SK-N-SH treated with all-trans-retinoic acid at 6 μM for 48 hours (cell line): ENCODE data around the gene OSGIN1.

Experiments
- ATAC-seq: fragments of 200-7000 bp; cut with Tn5 transposase; 3 replicates; pipeline ENCODE4 v1.9.1; 2020; ENCODE audit warnings: mild to moderate bottlenecking, moderate library complexity
- ARNTL ChIP-seq: fragments of 450-650 bp; formaldehyde crosslinking; IDR thresholded peaks from 2 replicates; pipeline ENCODE4 v1.5.0; 2020; ENCODE audit warnings: low read depth, mild to moderate bottlenecking, moderate library complexity, borderline replicate concordance
- CREB5 ChIP-seq: fragments of 250-450 bp; sonication (Bioruptor Pico); IDR thresholded peaks from 2 replicates; pipeline ENCODE4 v1.5.1; 2020; ENCODE audit warnings: low read depth, mild to moderate bottlenecking, moderate library complexity
- GLIS3 ChIP-seq: fragments of 250-450 bp; sonication (Bioruptor Pico); IDR thresholded peaks from 2 replicates; pipeline ENCODE4 v1.5.0; 2020; ENCODE audit warnings: mild to moderate bottlenecking, moderate library complexity
- ISL1 ChIP-seq: fragments of 250-450 bp; sonication (Bioruptor Pico); IDR thresholded peaks from 2 replicates; pipeline ENCODE4 v2.1.2; 2022; ENCODE audit warnings: mild to moderate bottlenecking, moderate library complexity
- PATZ1 ChIP-seq: fragments of 250-450 bp; sonication (Bioruptor Pico); IDR thresholded peaks from 2 replicates; pipeline ENCODE4 v1.8.0; 2020; ENCODE audit warnings: mild to moderate bottlenecking, moderate library complexity, borderline replicate concordance
- PPARA ChIP-seq: fragments of 250-450 bp; sonication (Bioruptor Pico); IDR thresholded peaks from 2 replicates; pipeline ENCODE4 v1.5.0; 2020; ENCODE audit warnings: mild to moderate bottlenecking, borderline replicate concordance
- TCF4 ChIP-seq: fragments of 250-450 bp; sonication (Bioruptor Pico); IDR thresholded peaks from 2 replicates; pipeline ENCODE4 v1.8.0; 2021; ENCODE audit warnings: mild to moderate bottlenecking, moderate library complexity, borderline replicate concordance
- TOX ChIP-seq: fragments of 250-450 bp; sonication (Bioruptor Pico); IDR thresholded peaks from 2 replicates; pipeline ENCODE4 v1.8.0; 2021; ENCODE audit warnings: mild to moderate bottlenecking, moderate library complexity, borderline replicate concordance
- TSHZ2 ChIP-seq: fragments of 250-450 bp; sonication (Bioruptor Pico); IDR thresholded peaks from 2 replicates; pipeline ENCODE4 v1.5.0; 2020; ENCODE audit warnings: mild to moderate bottlenecking, moderate library complexity
- ZFP3 ChIP-seq: fragments of 250-450 bp; sonication (Bioruptor Pico); IDR thresholded peaks from 2 replicates; pipeline ENCODE4 v1.5.0; 2020; ENCODE audit warnings: mild to moderate bottlenecking, moderate library complexity
- ZNF70 ChIP-seq: fragments of 450-650 bp; formaldehyde crosslinking; IDR thresholded peaks from 2 replicates; pipeline ENCODE4 v1.5.0; 2020; ENCODE audit warnings: mild to moderate bottlenecking, moderate library complexity
- ZNF8 ChIP-seq: fragments of 450-650 bp; formaldehyde crosslinking; IDR thresholded peaks from 2 replicates; pipeline ENCODE4 v1.5.0; 2020; ENCODE audit warnings: mild to moderate bottlenecking, moderate library complexity

The OSGIN1 gene

GRCh38 chr16:83957296-83957855 lies 4.3 kb downstream of the OSGIN1 start:
- ATAC-seq = no peak
- TF ChIP-seq ZNF8 (CRISPR knock-in tag) = no peak
- no peak for TF ChIP-seq TSHZ2 (CRISPR knock-in tag)
- no peak for TF ChIP-seq TCF4 (CRISPR knock-in tag)
- TF ChIP-seq ZNF70 (CRISPR knock-in tag) = no peak
- TF ChIP-seq TOX = no peak
- TF ChIP-seq PATZ1 = no peak
- TF ChIP-seq ZFP3 (CRISPR knock-in tag) = no peak
- TF ChIP-seq GLIS3 (CRISPR knock-in tag) = no peak

- no peak for ATAC-seq
- TF ChIP-seq ISL1 (CRISPR knock-in tag) (no peak), PPARA (no peak), TSHZ2 (CRISPR knock-in tag) (peak; percentile 26; the same call in 1 of the 2 replicates), ZNF8 (CRISPR knock-in tag) (no peak), PATZ1 (no peak), ZFP3 (CRISPR knock-in tag) (0 out of 2 replicates have a peak, but pooled peaks have one; percentile 11), TCF4 (CRISPR knock-in tag) (peak; percentile 79)
These were observed 5.3 kb downstream of the OSGIN1 start for GRCh38 chr16:83958137-83958845.

- no peak for ATAC-seq
These were observed 6.0 kb downstream of the OSGIN1 start for GRCh38 chr16:83958846-83959565.

More at GRCh38 chr16:83958846-83959565, 6.0 kb downstream of the OSGIN1 start:
- TF ChIP-seq ARNTL (CRISPR knock-in tag) = no peak
- no peak for TF ChIP-seq CREB5 (CRISPR knock-in tag)
